Cardiac muscle cell (in vitro differentiated cells and primary cell): Measurements from ENCODE around the gene CPNE9. TPM values are rescaled to one million over a fixed set of nuclear protein-coding genes. Genes with fewer than 3 reads are reported as not detected.

ENCODE experiments used
- DNase-seq, 2 donors: peaks; one replicate each; pipeline versions ENCODE4 v3.0.0 to v3.0.0-alpha.2; 2010 to 2017; ENCODE audit warnings: low read depth in 1 of 2, low spot score in 1 of 2
- H3K27ac ChIP-seq: fragments of 200-600 bp; sonication (generic); 2 replicates; pipeline ENCODE4 v1.5.1; 2016
- H3K27me3 ChIP-seq: fragments of 200-600 bp; sonication (generic); 2 replicates; pipeline ENCODE4 v1.6.0; 2016; ENCODE audit warnings: control low read depth
- H3K36me3 ChIP-seq: fragments of 200-600 bp; sonication (generic); 2 replicates; pipeline ENCODE4 v1.5.1; 2016; ENCODE audit warnings: control low read depth
- H3K4me1 ChIP-seq: fragments of 200-600 bp; sonication (generic); 2 replicates; pipeline ENCODE4 v1.8.1; 2017; ENCODE audit warnings: low read depth, mild to moderate bottlenecking, mixed run types
- H3K4me3 ChIP-seq: fragments of 200-600 bp; sonication (generic); 2 replicates; pipeline ENCODE4 v1.5.1; 2016; ENCODE audit warnings: mild to moderate bottlenecking
- H3K9me3 ChIP-seq: fragments of 200-600 bp; sonication (generic); 2 replicates; pipeline ENCODE4 v1.5.1; 2017; ENCODE audit warnings: low read depth, mild to moderate bottlenecking, control low read depth
- CTCF ChIP-seq: IDR thresholded peaks from 2 replicates; pipeline ENCODE4 v1.5.1; 2012; ENCODE audit warnings: low read depth, mild to moderate bottlenecking, low read length
- polyA plus RNA-seq: library from polyadenylated mRNA; unstranded; fragments of >200 nt; fragmentation: Nextera tagmentation; extraction: Ambion mirVana; gene quantifications from 2 replicates; pipeline ENCODE4 v1.2.1, GENCODE V29; 2016
- total RNA-seq: library from RNA; depleted of rRNA; stranded (reverse); fragments of >200 nt; gene quantifications from 2 replicates; pipeline ENCODE4 v1.2.3, GENCODE V29; 2016

Gene CPNE9
- total and polyA plus RNA-seq, 2 experiments from 2014 or later: 0.06 TPM; not detected in 1

GRCh38 chr3:9682096-9682495, 21.5 kb upstream of the CPNE9 start:
- Histone ChIP-seq H3K4me1 (no peaks in the 10 kb centered on the region), H3K27me3 (no peaks in the 10 kb centered on the region), H3K36me3 (peaks cover 28% of the 10 kb centered on the region), H3K27ac (no peak overlapping the region), H3K9me3 (no peaks in the 10 kb centered on the region), H3K4me3 (no peak overlapping the region)
- TF ChIP-seq CTCF: no peak
- no peak for DNase-seq

DNA sequence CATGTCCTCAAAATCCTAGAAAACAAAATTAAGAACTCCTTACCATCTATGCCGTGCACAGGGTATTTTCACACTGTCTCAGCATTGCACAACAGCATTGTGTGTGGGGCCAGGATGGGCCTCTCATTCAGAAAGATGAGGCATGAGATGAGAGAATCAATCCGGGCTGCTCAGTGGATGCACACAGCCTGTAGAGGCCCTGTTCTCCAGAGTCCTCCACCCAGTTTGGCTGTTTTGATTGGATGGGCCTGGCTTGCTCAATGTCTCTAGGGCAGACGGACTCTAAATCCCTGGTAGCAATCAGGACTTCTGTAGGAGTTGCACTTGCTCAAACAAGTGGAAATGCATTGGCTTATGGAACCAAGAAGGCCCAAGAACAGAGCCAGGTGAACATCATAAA, 20.2 kb upstream of the CPNE9 start:
- no peaks in the 10 kb centered on the region for H3K27me3 ChIP-seq
- H3K27ac ChIP-seq: no peak overlapping the region
- H3K9me3 ChIP-seq: no peaks in the 10 kb centered on the region
- H3K4me3 ChIP-seq: no peak overlapping the region
- no peak for DNase-seq
- H3K36me3 ChIP-seq: peaks cover 18% of the 10 kb centered on the region
- H3K4me1 ChIP-seq: no peaks in the 10 kb centered on the region
- TF ChIP-seq CTCF: no peak

DNA sequence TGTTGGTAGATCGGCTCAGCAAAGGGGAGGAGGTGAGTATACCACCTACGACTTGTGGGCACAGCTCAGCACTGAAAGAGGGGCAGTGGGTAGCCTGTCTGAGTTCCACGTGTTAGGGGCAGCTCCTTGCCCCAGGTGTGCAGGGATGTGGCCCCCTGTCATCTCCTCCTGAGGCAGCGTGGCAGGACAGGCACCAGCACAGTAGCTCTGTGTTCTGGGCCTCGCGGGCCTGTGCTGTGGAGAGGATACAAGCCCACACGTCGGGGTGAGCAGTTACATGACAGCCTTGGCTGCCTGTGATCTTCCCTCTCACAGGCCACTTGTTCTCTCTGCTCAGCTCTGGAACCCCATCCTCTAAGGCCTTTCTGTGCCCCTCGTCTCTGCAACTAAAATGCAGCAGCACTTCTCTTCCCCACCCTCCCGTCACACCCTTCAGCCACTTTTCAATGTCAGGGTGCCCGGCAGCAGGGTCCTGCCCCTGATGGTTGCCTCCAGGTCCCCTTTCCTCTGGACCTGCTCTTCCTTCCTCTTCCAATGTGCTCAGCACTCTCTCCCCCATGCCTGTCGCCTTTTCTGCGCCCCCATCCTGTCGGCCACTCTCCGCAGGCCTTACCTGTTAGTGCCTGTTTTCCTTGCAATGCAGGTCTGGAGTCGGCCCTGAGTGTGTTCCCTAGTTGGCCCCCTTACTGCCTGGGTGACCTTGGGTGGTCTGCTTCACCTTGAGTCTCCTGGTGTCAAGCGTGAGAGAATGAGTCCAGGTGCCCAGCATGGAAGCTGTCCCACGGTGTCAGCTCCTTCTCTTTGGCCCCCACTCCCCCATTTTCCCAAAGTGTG, 18.2 kb upstream of the CPNE9 start:
- DNase-seq: no peak
- H3K27ac ChIP-seq: no peak overlapping the region
- no peak for TF ChIP-seq CTCF
- H3K4me3 ChIP-seq: no peak overlapping the region
- peaks cover 13% of the 10 kb centered on the region for H3K36me3 ChIP-seq
- no peaks in the 10 kb centered on the region for H3K27me3 ChIP-seq
- H3K9me3 ChIP-seq: no peaks in the 10 kb centered on the region
- no peaks in the 10 kb centered on the region for H3K4me1 ChIP-seq

DNA sequence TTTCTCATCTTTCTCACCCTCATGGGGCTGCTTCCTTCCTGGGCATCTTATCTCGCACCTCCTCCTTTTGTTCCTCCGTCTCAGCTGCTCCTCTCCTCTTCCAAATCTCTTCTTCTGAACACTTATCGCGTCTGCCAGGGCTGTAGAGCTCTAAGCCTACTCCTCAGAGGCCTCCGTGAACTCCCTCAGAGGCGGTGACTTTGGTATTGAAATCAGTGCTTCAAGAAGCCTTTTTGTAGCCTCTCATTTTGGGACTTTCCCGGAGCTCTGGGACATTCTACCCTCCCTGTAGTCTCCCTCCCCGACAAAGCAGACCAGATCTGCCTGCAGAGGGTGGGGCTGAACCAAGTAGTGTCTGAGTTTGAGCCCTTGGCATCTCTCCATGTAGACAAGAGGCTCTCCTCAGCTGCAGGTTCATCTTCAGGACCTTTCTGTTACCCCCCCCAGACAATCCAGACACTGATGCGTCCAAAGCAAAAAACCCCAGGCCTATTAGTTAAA, 17.5 kb upstream of the CPNE9 start:
- no peaks in the 10 kb centered on the region for H3K4me1 ChIP-seq
- H3K36me3 ChIP-seq: peaks cover 13% of the 10 kb centered on the region
- no peaks in the 10 kb centered on the region for H3K27me3 ChIP-seq
- no peak for DNase-seq
- H3K4me3 ChIP-seq: no peak overlapping the region
- no peaks in the 10 kb centered on the region for H3K9me3 ChIP-seq
- TF ChIP-seq CTCF: no peak
- H3K27ac ChIP-seq: no peak overlapping the region

- no peak for TF ChIP-seq CTCF
- Histone ChIP-seq H3K4me1 (no peaks in the 10 kb centered on the region), H3K4me3 (no peak overlapping the region), H3K9me3 (no peaks in the 10 kb centered on the region), H3K36me3 (peaks cover 13% of the 10 kb centered on the region), H3K27me3 (no peaks in the 10 kb centered on the region), H3K27ac (no peak overlapping the region)
- DNase-seq: no peak
These were observed 16.9 kb upstream of the CPNE9 start for GRCh38 chr3:9686703-9687102.
